Psoas muscle (tissue), 8 donors: ENCODE data around the gene GADD45G. TPM values are rescaled to one million over a fixed set of nuclear protein-coding genes. Genes with fewer than 3 reads are reported as not detected.

Source experiments
- ATAC-seq, 4 donors: fragments of 200-7000 bp; cut with Tn5 transposase; one replicate each; pipeline ENCODE4 v1.9.1; 2020; ENCODE audit warnings: moderate library complexity in 3 of 4, mild to moderate bottlenecking in 2 of 4
- DNase-seq, 2 donors: peaks; one replicate each; pipeline ENCODE4 v3.0.0-alpha.2; 2020
- H3K27ac ChIP-seq: fragments of 200-600 bp; one replicate; pipeline ENCODE4 v1.8.0; 2022
- H3K27me3 ChIP-seq, 3 donors: fragments of 200-600 bp in 1 of 3; one replicate each; pipeline versions ENCODE4 v1.6.1 to v1.8.0; 2013 to 2022; ENCODE audit warnings: low read length in 2 of 3, mild to moderate bottlenecking in 2 of 3, moderate library complexity in 1 of 3; ENCODE audit not compliant: insufficient read depth in 3 of 3
- H3K36me3 ChIP-seq, 2 donors: fragments of 200-600 bp in 1 of 2; one replicate each; pipeline versions ENCODE4 v1.6.1 to v1.8.0; 2013 to 2022; ENCODE audit warnings: low read depth in 1 of 2, mild to moderate bottlenecking in 1 of 2, moderate library complexity in 1 of 2; ENCODE audit not compliant: insufficient read depth in 1 of 2
- H3K4me1 ChIP-seq: fragments of 200-600 bp; one replicate; pipeline ENCODE4 v1.8.0; 2022
- H3K4me3 ChIP-seq: fragments of 200-600 bp; one replicate; pipeline ENCODE4 v1.8.0; 2022; ENCODE audit warnings: mild to moderate bottlenecking
- H3K9me3 ChIP-seq: fragments of 200-600 bp; one replicate; pipeline ENCODE4 v1.8.0; 2022
- CTCF ChIP-seq: fragments of 200-600 bp; IDR thresholded peaks from one replicate; pipeline ENCODE4 v1.8.0; 2022; ENCODE audit warnings: antibody characterized with exemption
- WGBS, 3 donors: extraction: QIAGEN DNeasy Blood & Tissue Kit; methylation state at CpG; one replicate each; pipeline versions ENCODE4 v1.1.6 to v1.1.7; 2013; 5-methylcytosine and 5-hydroxymethylcytosine counted together
- intact Hi-C, 2 donors: fragments of 100-400 bp; cut with DNase I; formaldehyde crosslinking; loops; one replicate each; pipeline versions ENCODE4 v1.11.0 to v1.14.2; 2022
- polyA plus RNA-seq, 3 donors: library from polyadenylated mRNA; stranded (reverse); fragments of 200-250 nt; gene quantifications; one replicate each; pipeline ENCODE4 v1.2.3, GENCODE V29; 2013
- total RNA-seq, 4 donors: library from RNA; stranded (reverse); fragmentation: NEBNext Ultra II Directional in 2 of 4; extraction: Animal tissue kit (Norgen Biotek cat#: 25700) in 2 of 4; gene quantifications; one replicate each; pipeline versions ENCODE4 v1.2.1 to v1.2.4, GENCODE V29; 2021 to 2023
- donor health status: healthy with polysubstance abuse.
- donor health status: DM: no; HTN: no; CAD: no; lungs with moderate emphysema.
- donor health status: Bipolar disorder and iron deficiency.
- donor health status: healthy.
- donor health status: DM: yes; HTN: yes; CAD: no.
- donor health status: DM: no; HTN: no; CAD: no.
- donor health status: DM: no; HTN: no; CAD: no.
- donor health status: DM: yes; HTN: yes; CAD: no.

The GADD45G gene
- total and polyA plus RNA-seq, 7 donors: 2.4 to 288 (median 30.7) TPM

DNA sequence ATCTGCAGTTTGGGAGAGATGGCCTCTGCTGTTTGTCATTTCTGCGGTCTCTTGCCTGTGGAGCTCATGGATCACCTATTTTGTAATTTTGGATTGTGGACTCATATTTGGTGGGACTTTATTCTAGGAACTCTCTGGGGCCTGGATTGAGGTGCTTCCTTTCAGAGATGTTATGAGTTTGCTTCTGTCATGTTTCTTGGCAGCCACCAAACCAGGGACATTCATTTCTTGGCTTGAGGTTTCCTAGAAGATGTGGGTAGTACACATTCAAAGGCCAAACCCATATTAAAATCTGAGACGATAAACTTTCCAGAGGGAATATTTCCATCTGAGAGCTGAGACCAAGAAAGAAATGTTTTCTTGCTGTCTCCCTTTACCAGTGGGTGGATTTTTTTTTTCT, 37.2 kb upstream of the GADD45G start:
- no peak overlapping the region for H3K4me3 ChIP-seq
- H3K27ac ChIP-seq: no peak overlapping the region
- no peaks in the 10 kb centered on the region for H3K9me3 ChIP-seq
- H3K4me1 ChIP-seq: no peaks in the 10 kb centered on the region
- TF ChIP-seq CTCF: no peak
- no peak for ATAC-seq
- intact Hi-C loops: no loop called here
- 91 to 95% (median 94%) methylated on average over 2 of the region's 2 CpGs for WGBS, 3 donors
- no peaks in the 10 kb centered on the region for H3K27me3 ChIP-seq
- H3K36me3 ChIP-seq: no peaks in the 10 kb centered on the region
- no peak for DNase-seq

DNA sequence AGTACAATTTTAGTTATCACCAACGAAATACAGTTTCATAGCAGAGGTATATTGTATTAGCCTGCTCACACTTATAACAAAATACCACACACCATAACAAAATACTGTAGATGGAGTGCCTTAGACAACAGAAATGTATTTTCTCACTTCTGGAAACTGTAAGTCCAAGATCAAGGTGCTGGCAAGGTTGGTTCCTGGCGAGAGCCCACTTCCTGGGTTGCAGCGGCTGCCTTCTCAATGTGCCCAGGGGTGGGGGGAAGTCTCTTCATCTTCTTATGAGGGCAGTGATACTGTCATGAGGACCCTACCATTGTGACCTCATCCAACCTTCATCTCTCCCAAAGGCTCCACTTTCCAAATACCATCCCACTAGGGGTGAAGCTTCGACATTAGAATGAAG, 30.5 kb upstream of the GADD45G start:
- DNase-seq: no peak

GRCh38 chr9:89576404-89576839, 28.4 kb upstream of the GADD45G start:
- Histone ChIP-seq H3K4me3 (no peak overlapping the region), H3K27ac (no peak overlapping the region), H3K27me3 (peaks cover 0 to 3% (median 2%) of the 10 kb centered on the region in 3 donors), H3K36me3 (no peaks in the 10 kb centered on the region), H3K9me3 (no peaks in the 10 kb centered on the region), H3K4me1 (no peaks in the 10 kb centered on the region)
- intact Hi-C loops: loop anchor here in 1 of 2 donors (5.0 to 10.0 kb wide), 2 partner anchors 1178 to 1296 kb away; no protein-coding TSS in a partner anchor
- ATAC-seq (no peak), DNase-seq (no peak)
- TF ChIP-seq CTCF: peak; percentile 71
- WGBS, 3 donors: 31 to 43% (median 36%) methylated on average over 4 of the region's 4 CpGs

More for the DNA sequence above, 30.5 kb upstream of the GADD45G start:
- Histone ChIP-seq H3K36me3 (no peaks in the 10 kb centered on the region), H3K27ac (no peak overlapping the region), H3K27me3 (peaks cover 0 to 3% (median 2%) of the 10 kb centered on the region in 3 donors), H3K4me1 (no peaks in the 10 kb centered on the region), H3K4me3 (no peak overlapping the region), H3K9me3 (no peaks in the 10 kb centered on the region)
- no peak for TF ChIP-seq CTCF
- 53 to 58% (median 55%) methylated on average over 4 of the region's 4 CpGs for WGBS, 3 donors
- ATAC-seq: no peak
- intact Hi-C loops: loop anchor here in 1 of 2 donors (10.0 kb wide), 1 partner anchor 1180 kb away; no protein-coding TSS in a partner anchor

DNA sequence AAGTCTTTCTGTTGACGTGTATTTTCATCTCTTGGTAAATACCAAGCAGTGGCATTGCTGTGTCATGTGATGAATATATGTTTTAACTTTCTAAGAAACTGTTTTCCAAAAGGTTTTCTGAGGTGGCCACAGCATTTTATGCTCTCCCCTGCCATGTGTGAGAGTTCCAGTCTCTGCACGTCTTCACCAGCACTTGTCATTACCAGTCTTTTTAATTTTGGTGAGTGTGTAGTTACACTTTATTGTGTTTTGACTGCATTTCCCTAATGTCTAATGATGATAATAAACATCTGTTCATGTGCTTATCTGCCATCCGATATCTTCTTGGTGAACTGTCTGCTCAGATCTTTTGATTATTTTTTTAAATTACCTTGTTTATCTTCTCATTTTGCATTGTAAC, 27.4 kb upstream of the GADD45G start:
- 78 to 90% (median 88%) methylated on average over 3 of the region's 3 CpGs for WGBS, 3 donors

More for the DNA sequence above, 27.4 kb upstream of the GADD45G start:
- no peak for ATAC-seq
- H3K36me3 ChIP-seq: no peaks in the 10 kb centered on the region
- H3K27me3 ChIP-seq: peaks cover 0 to 3% (median 2%) of the 10 kb centered on the region in 3 donors
- H3K9me3 ChIP-seq: no peaks in the 10 kb centered on the region
- DNase-seq: no peak
- H3K27ac ChIP-seq: no peak overlapping the region
- H3K4me3 ChIP-seq: no peak overlapping the region
- TF ChIP-seq CTCF: no peak
- intact Hi-C loops: loop anchor here in 1 of 2 donors (5.0 to 10.0 kb wide), 2 partner anchors 1177 to 1295 kb away; no protein-coding TSS in a partner anchor
- H3K4me1 ChIP-seq: no peaks in the 10 kb centered on the region
